Activated naive CD8-positive, alpha-beta T cell treated with anti-CD3 and anti-CD28 coated beads, Interleukin-2, amount 10 ng/mL, durations not matched to agents 7 days and 5 days (primary cell): ENCODE data around the gene MYL6. TPM values are rescaled to one million over a fixed set of nuclear protein-coding genes. Genes with fewer than 3 reads are reported as not detected.
"Not testable (repeated sequence)": the region's sequence is repeated elsewhere in the genome, so short reads cannot be mapped to it uniquely, and the experiment has no call there.

ENCODE experiments used
- ATAC-seq: fragments of 150-1000 bp; cut with Tn5 transposase; one replicate; pipeline ENCODE4 v1.10.0; 2021; ENCODE audit warnings: low read depth, moderate library complexity
- POLR2A ChIA-PET: fragments of 350-600 bp; sonication (Branson Sonifier 250); formaldehyde crosslinking; loops from one replicate; lab custom pipeline; 2021; ENCODE audit warnings: antibody characterized with exemption; lab: Charles Lee
- DNase-seq: peaks from one replicate; pipeline ENCODE4 v3.0.0; 2021
- H3K27ac Mint-ChIP-seq: one replicate; pipeline ENCODE4 v1.8.0; 2022; ENCODE audit warnings: mild to moderate bottlenecking, mixed read lengths
- H3K27me3 Mint-ChIP-seq: one replicate; pipeline ENCODE4 v1.8.0; 2022; ENCODE audit warnings: mild to moderate bottlenecking, moderate library complexity, mixed read lengths
- H3K36me3 Mint-ChIP-seq: one replicate; pipeline ENCODE4 v1.8.0; 2021; ENCODE audit warnings: mild to moderate bottlenecking, mixed read lengths
- H3K4me1 Mint-ChIP-seq: one replicate; pipeline ENCODE4 v1.8.0; 2021; ENCODE audit warnings: mixed read lengths
- H3K4me3 Mint-ChIP-seq: one replicate; pipeline ENCODE4 v1.8.0; 2022; ENCODE audit warnings: mild to moderate bottlenecking, moderate library complexity, mixed read lengths
- H3K9me3 Mint-ChIP-seq: one replicate; pipeline ENCODE4 v1.8.0; 2021; ENCODE audit warnings: mixed read lengths
- total RNA-seq, 2 experiments: library from RNA; stranded (reverse); gene quantifications; one replicate each; pipeline ENCODE4 v1.2.3, GENCODE V29; 2021

MYL6 gene
- total RNA-seq, 2 experiments from 2014 or later: 1,083 to 1,169 TPM

DNA sequence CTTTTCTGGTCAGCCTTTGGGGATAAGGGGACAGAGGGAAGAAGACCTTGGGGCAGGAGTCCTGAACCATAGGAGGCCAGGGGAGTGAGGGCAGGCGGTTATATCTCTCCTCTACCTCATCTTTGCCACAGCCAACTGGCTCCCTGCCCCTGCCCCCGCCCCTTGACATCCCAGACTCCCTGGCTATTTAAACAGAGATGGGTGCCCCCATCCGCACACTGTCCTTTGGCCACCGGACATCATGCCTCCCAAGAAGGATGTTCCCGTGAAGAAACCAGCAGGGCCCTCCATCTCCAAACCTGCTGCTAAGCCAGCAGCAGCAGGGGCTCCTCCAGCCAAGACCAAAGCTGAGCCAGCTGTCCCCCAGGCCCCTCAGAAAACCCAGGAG is 4.5 kb upstream of the MYL6 start:
- peaks cover 19% of the 10 kb centered on the region for H3K36me3 Mint-ChIP-seq
- peaks cover 36% of the 10 kb centered on the region for H3K4me1 Mint-ChIP-seq
- no peaks in the 10 kb centered on the region for H3K9me3 Mint-ChIP-seq
- peak overlapping the region; percentile 95 for H3K4me3 Mint-ChIP-seq
- ATAC-seq: no peak
- DNase-seq: no peak
- peak overlapping the region; percentile 100 for H3K27ac Mint-ChIP-seq
- no peaks in the 10 kb centered on the region for H3K27me3 Mint-ChIP-seq
- POLR2A ChIA-PET: interaction anchor here (1.0 to 1.3 kb wide), 3 partner anchors 10 to 26 kb away, joined by 3 to 5 read pairs (median 4); partner anchors contain the start of gene ESYT1

DNA sequence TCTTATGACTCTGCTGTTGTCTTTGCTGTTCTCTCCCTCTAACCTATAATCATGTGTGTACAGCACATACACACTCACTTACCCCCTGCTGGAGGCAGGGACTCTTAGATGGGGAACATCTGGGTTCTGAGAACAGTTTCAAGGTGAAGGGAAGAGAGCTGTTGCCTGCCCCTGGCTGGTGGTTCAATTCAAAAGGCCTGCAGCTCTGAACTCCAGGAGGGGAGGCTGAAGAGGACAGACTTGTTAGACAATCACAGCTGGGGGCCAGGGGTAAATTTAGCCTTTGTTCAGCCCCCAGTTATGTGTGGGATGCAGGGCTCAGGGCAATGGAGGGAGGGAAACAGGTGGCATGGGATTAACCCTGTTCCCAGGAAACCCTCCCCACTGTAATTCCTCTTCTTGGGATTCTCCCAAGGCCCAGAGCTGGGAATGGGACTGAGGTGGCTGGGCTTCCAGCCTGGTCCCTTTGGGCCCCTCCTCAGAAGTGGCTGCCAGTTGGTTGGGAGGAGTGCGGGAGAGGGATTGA is 3.9 kb upstream of the MYL6 start:
- no peaks in the 10 kb centered on the region for H3K27me3 Mint-ChIP-seq
- no peak for ATAC-seq
- DNase-seq: no peak
- H3K4me3 Mint-ChIP-seq: no peak overlapping the region
- H3K9me3 Mint-ChIP-seq: no peaks in the 10 kb centered on the region
- H3K27ac Mint-ChIP-seq: peak overlapping the region; percentile 23
- peaks cover 25% of the 10 kb centered on the region for H3K36me3 Mint-ChIP-seq
- peaks cover 38% of the 10 kb centered on the region for H3K4me1 Mint-ChIP-seq
- POLR2A ChIA-PET: interaction anchor here (1.0 to 1.3 kb wide), 3 partner anchors 9 to 26 kb away, joined by 3 to 5 read pairs (median 4); partner anchors contain the start of gene ESYT1

DNA sequence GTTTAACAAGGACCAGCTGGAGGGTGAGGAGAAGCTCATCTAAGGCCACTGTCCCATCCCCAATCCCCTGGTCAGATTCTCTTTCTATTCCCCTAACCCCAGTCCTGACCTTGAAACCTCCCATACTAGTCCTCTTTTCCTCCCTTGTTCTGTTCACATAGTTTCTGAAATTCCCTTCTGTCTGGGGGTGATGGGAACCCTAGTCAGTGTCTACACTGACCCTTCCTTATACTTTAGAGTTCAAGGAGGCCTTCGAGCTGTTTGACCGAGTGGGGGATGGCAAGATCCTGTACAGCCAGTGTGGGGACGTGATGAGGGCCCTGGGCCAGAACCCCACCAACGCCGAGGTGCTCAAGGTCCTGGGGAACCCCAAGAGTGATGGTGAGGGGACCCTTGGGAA is 3.3 kb upstream of the MYL6 start:
- peaks cover 25% of the 10 kb centered on the region for H3K36me3 Mint-ChIP-seq
- no peaks in the 10 kb centered on the region for H3K9me3 Mint-ChIP-seq
- POLR2A ChIA-PET: interaction anchor here (0.6 to 1.3 kb wide), 4 partner anchors 11 to 54 kb away, joined by 3 to 12 read pairs (median 4); partner anchors contain the start of gene ESYT1
- peaks cover 41% of the 10 kb centered on the region for H3K4me1 Mint-ChIP-seq
- no peak overlapping the region for H3K4me3 Mint-ChIP-seq
- ATAC-seq (no peak), DNase-seq (no peak)
- H3K27me3 Mint-ChIP-seq: no peaks in the 10 kb centered on the region
- H3K27ac Mint-ChIP-seq: peak overlapping the region; percentile 18

DNA sequence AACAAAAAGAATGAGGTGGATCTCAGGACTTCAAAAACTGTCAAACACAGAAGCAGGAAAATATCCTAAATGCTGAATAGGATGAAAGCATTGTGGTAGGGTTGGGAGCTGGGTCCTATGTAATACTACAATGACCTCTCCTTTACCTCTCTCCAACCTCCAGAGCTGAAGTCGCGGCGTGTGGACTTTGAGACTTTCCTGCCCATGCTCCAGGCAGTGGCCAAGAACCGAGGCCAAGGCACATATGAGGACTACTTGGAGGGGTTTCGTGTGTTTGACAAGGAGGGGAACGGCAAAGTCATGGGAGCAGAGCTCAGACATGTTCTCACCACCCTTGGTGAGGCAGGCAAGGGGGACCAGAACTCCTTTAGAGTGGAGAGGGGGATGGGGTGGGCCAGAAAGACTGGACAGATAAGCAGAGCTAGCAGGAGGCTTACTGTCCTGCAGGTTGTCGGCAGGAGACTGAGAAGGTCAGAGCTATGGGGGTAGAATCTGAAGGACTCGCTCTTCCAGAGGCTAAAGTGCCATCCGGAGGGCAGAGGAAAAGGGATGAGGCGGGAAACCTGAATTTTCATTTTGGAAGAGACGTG is 2.8 kb upstream of the MYL6 start:
- peaks cover 30% of the 10 kb centered on the region for H3K36me3 Mint-ChIP-seq
- POLR2A ChIA-PET: interaction anchor here (0.6 to 1.3 kb wide), 3 partner anchors 10 to 55 kb away, joined by 3 to 12 read pairs (median 4); partner anchors contain the start of gene ESYT1

DNA sequence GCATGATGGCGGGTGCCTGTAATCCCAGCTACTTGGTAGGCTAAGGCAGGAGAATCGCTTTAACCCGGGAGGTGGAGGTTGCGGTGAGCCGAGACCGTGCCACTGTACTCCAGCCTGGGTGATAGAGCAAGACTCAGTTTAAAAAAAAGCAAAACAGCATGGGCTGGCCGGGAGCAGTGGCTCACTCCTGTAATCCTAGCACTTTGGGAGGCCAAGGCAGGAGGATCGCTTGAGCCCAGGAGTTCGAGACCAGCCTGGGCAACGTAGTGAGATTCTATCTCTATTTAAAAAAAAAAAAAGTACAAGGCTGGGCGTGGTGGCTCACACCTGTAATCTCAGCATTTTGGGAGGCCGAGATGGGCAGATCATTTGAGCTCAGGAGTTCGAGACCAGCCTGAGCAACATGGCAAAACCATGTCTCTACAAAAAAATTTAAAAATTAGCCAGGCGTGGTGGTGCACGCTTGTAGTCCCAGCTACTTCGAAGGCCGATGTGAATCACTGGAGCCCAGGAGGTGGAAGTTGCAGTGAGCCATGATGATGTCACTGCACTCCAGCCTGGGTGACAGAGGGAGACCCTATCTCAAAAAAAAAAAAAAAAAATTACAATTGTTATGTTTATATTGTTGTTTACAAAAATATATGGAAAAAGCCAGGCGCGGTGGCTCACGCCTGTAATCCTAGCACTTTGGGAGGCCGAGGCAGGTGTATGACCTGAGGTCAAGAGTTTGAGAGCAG is 1.5 kb upstream of the MYL6 start:
- H3K9me3 Mint-ChIP-seq, DNase-seq, ATAC-seq, H3K27me3 Mint-ChIP-seq: not testable (repeated sequence)
- H3K36me3 Mint-ChIP-seq: peaks cover 34% of the 10 kb centered on the region
- POLR2A ChIA-PET: interaction anchor here (0.7 to 1.4 kb wide), 9 partner anchors 11 to 523 kb away, joined by 3 to 7 read pairs (median 3); partner anchors contain the start of genes ESYT1 and ZC3H10
- peak overlapping the region; percentile 97 for H3K27ac Mint-ChIP-seq
- peak overlapping the region; percentile 96 for H3K4me3 Mint-ChIP-seq
- peaks cover 41% of the 10 kb centered on the region for H3K4me1 Mint-ChIP-seq

More for the DNA sequence above, 2.8 kb upstream of the MYL6 start:
- DNase-seq (no peak), ATAC-seq (no peak)
- H3K27ac Mint-ChIP-seq: peak overlapping the region; percentile 37
- H3K27me3 Mint-ChIP-seq: no peaks in the 10 kb centered on the region
- peaks cover 43% of the 10 kb centered on the region for H3K4me1 Mint-ChIP-seq
- H3K4me3 Mint-ChIP-seq: no peak overlapping the region
- H3K9me3 Mint-ChIP-seq: no peaks in the 10 kb centered on the region

DNA sequence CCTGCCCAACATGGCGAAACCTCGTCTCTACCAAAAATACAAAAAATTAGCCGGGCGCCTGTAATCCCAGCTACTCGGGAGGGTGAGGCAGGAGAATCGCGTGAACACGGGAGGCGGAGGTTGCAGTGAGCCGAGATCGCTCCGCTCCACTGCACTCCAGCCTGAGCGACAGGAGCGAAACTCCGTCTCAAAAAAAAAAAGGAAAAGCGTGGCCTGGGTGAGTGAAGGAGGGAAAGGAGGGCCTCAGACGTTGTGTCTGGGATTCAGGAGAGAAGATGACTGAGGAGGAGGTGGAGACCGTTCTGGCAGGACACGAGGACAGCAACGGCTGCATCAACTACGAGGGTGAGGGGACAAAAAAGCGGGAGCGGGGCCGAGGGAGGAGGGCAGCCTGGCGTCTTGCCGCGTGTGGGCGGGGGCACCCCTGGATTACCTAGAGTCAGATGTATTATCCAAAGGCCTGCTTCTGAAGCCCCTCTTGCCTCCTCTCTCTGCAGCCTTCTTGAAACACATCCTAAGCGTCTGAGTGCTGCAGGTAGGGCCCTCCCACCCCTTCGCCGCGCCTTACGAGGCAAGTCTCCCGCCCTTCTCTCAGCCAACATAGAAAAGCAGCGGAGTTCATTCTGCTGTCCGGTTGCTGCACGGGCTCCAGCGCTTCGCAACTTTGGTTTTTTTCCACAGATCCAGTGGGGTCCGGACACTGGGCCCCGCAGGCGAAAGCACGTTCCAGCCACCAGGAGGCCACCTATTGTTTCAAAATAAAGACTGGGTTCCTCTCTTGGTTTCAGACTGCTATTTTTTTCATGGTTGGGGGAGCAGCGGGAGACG is 744 bp upstream of the MYL6 start:
- Mint-ChIP-seq H3K27ac (peak overlapping the region; percentile 97), H3K9me3 (no peaks in the 10 kb centered on the region), H3K4me3 (peak overlapping the region; percentile 96), H3K36me3 (peaks cover 36% of the 10 kb centered on the region), H3K27me3 (no peaks in the 10 kb centered on the region), H3K4me1 (peaks cover 40% of the 10 kb centered on the region)
- POLR2A ChIA-PET: interaction anchor here (0.7 to 9.1 kb wide), 12 partner anchors 12 to 184 kb away, joined by 3 to 145 read pairs (median 4); partner anchors contain the start of genes ESYT1, RAB5B, SMARCC2 and ZC3H10
- peak; percentile 37 for ATAC-seq
- DNase-seq: peak; percentile 71

DNA sequence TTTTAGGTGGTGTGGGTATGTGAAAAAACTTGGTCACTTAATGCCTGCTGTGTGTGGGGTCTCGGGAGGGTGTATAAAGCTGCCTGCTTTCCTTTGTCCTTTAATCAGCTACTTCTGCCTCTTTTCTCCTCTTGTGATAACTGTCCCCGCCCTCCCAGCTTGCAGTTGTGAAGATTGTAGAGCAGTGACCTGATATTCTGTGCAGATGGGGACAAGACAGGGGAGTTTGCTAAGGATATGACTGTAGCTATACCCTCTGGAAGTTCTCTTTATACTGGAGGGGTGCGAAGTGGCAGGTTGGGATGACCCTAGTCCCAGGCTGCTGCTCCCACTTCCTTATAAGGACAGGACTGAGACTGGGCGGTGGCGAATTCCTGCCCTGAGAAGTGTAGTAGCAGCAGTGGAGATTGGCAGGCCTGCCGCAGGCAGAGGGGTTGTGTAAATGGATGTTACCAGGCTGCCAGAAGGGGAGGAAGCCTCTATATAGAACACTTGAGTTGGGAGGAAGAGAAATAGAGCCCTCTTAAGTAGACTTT is 835 bp downstream of the MYL6 start:
- Mint-ChIP-seq H3K4me3 (peak overlapping the region; percentile 96), H3K27ac (peak overlapping the region; percentile 97), H3K27me3 (no peaks in the 10 kb centered on the region), H3K36me3 (peaks cover 47% of the 10 kb centered on the region), H3K9me3 (no peaks in the 10 kb centered on the region), H3K4me1 (peaks cover 35% of the 10 kb centered on the region)
- peak; percentile 6 for ATAC-seq
- peak; percentile 48 for DNase-seq
- POLR2A ChIA-PET: interaction anchor here (0.6 to 9.1 kb wide), 14 partner anchors 9 to 430 kb away, joined by 3 to 145 read pairs (median 4); partner anchors contain the start of genes CD63, CNPY2, ESYT1 and MYL6B

DNA sequence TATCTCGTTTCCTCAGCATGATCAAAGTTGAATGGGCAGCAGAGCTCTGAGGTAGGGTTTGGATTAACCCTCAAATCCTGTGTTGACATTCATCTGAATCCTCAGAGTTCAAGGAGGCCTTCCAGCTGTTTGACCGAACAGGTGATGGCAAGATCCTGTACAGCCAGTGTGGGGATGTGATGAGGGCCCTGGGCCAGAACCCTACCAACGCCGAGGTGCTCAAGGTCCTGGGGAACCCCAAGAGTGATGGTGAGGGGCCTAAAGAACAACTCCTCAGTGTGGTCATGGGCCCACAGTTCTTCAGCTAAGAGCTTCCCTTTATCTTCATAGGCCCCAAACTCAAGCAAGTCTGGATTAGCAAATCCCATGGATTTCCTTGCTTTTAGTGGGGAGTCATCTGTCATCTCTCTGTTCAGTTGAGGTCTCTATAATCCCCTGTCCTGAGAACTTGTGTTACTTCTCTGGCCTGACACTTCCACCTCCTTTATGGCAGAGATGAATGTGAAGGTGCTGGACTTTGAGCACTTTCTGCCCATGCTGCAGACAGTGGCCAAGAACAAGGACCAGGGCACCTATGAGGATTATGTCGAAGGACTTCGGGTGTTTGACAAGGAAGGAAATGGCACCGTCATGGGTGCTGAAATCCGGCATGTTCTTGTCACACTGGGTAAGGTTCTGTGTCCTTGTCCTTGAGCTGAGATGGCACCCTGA is 1.5 kb downstream of the MYL6 start:
- H3K4me3 Mint-ChIP-seq: peak overlapping the region; percentile 96
- no peaks in the 10 kb centered on the region for H3K9me3 Mint-ChIP-seq
- H3K27ac Mint-ChIP-seq: peak overlapping the region; percentile 97
- DNase-seq: no peak
- peaks cover 52% of the 10 kb centered on the region for H3K36me3 Mint-ChIP-seq
- no peaks in the 10 kb centered on the region for H3K27me3 Mint-ChIP-seq
- POLR2A ChIA-PET: interaction anchor here (0.9 to 9.1 kb wide), 10 partner anchors 10 to 430 kb away, joined by 3 to 145 read pairs (median 11); partner anchors contain the start of genes CD63, ESYT1, MYL6B and PA2G4
- ATAC-seq: no peak
- peaks cover 35% of the 10 kb centered on the region for H3K4me1 Mint-ChIP-seq

DNA sequence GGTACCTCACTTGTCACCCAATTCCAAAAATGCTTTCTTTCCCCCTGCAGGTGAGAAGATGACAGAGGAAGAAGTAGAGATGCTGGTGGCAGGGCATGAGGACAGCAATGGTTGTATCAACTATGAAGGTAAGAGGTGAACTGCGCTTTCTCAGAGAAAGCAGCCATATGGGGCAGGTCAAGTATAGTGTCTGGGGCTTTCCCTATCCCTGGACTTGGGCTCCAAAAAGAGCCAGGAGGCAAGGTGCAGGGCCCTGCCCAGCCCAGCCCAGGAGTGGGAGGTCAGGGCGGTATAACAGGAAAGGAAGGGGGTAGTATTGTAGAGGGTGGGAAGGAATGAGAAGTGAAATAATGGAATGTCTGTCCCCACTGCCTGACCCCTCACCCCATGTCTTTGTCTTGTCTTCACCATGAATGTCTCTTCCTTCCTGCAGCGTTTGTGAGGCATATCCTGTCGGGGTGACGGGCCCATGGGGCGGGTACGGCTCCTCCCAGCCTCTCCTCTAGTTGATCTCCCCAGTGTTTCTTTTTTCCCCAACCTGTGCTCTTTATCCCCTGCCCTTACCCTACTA is 2.1 kb downstream of the MYL6 start:
- DNase-seq: peak; percentile 63
- Mint-ChIP-seq H3K27ac (peak overlapping the region; percentile 97), H3K36me3 (peaks cover 49% of the 10 kb centered on the region), H3K4me3 (peak overlapping the region; percentile 96), H3K4me1 (peaks cover 31% of the 10 kb centered on the region), H3K9me3 (no peaks in the 10 kb centered on the region), H3K27me3 (no peaks in the 10 kb centered on the region)
- peak; percentile 58 for ATAC-seq
- POLR2A ChIA-PET: interaction anchor here (1.2 to 9.1 kb wide), 8 partner anchors 10 to 56 kb away, joined by 3 to 145 read pairs (median 30); partner anchors contain the start of genes ESYT1, MYL6B, PA2G4 and SMARCC2

DNA sequence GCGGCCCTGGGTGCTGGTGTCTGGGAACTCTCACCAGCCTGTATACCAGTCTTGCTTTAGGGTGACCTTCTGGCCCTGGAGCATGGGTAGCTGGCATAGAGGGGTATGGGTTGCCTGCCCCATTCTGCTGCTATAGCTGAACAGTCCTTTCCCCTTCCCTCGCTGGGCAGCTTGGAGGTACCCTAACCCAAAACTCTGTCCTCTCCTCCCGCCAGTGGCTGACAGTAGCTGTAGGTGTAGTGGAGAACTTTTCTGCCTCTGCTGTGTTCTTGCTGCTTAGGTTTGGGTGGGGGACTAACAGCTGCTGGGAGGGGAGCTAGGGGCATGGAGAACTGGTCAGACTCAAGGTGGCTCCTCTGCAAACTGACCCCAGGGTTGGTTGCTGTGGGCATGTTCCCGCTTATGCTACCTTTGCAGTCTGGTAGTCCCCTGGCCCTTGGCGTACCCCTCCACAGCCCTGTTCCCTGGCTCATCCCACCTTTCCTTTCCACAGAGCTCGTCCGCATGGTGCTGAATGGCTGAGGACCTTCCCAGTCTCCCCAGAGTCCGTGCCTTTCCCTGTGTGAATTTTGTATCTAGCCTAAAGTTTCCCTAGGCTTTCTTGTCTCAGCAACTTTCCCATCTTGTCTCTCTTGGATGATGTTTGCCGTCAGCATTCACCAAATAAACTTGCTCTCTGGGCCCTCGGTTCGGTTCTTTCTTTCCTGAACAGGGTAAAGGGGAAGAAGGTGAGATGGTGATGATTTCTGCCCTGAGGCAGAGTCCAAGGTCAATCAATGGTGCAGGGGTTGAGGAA is 2.9 kb downstream of the MYL6 start:
- Mint-ChIP-seq H3K36me3 (peaks cover 46% of the 10 kb centered on the region), H3K27ac (peak overlapping the region; percentile 97), H3K9me3 (no peaks in the 10 kb centered on the region), H3K27me3 (no peaks in the 10 kb centered on the region), H3K4me3 (peak overlapping the region; percentile 96), H3K4me1 (peaks cover 28% of the 10 kb centered on the region)
- ATAC-seq (no peak), DNase-seq (no peak)
- POLR2A ChIA-PET: interaction anchor here (0.5 to 9.1 kb wide), 13 partner anchors 11 to 298 kb away, joined by 3 to 145 read pairs (median 7); partner anchors contain the start of genes ESYT1, MYL6B, RAB5B and RPL41
